G401.6 (cell line): Measurements from ENCODE around the gene PEX11G.
A peak's percentile ranks its signal among the peaks of the same experiment; 100 is the strongest.

Source experiments
- FAIRE-seq: peaks from 2 replicates; lab custom pipeline; 2012; peaks lifted over from hg19 to GRCh38; lab: Jason Lieb, UNC

Gene PEX11G

DNA sequence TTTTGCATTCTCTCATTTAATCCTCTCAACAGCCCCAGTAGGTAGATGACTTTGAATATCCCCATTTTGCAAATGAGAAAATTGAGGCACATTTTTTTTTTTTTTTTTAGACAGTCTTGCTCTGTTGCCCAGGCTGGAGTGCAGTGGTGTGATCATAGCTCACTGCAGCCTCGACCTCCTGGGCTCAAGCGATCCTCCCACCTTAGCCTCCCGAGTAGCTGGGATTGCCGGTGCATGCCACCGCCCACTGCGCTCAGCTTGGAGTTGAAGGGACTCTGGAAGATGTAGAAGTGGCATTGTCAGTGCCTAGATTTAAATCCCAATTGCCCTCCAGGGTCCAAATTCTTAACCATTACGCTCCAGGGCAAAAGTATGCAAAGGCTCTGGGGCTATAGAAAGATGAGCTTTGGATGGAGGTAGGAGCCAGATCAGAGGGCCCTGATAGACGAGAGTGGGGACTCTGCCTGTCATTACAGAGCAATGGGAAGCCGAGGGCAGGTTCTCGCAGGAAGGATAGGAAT, 32.8 kb upstream of the PEX11G start:
- FAIRE-seq: no peak

DNA sequence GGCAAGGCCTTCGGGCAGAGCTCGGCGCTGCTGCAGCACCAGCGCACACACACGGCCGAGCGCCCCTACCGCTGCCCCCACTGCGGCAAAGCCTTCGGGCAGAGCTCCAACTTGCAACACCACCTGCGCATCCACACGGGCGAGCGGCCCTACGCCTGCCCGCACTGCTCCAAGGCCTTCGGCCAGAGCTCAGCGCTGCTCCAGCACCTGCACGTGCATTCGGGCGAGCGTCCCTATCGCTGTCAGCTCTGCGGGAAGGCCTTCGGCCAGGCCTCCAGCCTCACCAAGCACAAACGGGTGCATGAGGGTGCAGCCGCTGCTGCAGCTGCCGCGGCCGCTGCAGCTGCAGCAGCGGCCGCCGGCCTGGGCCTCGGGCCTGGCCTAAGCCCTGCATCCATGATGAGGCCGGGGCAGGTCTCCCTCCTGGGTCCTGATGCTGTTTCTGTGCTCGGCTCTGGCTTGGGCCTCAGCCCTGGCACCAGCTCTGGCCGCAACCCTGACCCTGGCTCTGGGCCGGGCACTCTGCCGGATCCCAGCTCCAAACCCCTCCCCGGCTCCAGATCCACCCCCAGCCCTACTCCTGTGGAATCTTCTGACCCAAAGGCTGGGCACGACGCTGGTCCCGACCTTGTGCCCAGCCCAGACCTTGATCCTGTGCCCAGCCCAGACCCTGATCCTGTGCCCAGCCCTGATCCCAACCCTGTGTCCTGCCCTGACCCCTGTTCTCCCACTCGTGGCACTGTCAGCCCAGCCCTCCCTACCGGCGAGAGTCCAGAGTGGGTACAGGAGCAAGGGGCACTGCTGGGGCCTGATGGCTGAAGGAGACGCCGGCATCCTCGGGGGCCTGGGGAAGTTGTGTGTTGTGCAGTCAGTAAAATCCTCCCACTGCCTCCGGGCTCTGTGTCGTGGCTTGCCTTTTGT, 31.6 kb upstream of the PEX11G start:
- FAIRE-seq: no peak

DNA sequence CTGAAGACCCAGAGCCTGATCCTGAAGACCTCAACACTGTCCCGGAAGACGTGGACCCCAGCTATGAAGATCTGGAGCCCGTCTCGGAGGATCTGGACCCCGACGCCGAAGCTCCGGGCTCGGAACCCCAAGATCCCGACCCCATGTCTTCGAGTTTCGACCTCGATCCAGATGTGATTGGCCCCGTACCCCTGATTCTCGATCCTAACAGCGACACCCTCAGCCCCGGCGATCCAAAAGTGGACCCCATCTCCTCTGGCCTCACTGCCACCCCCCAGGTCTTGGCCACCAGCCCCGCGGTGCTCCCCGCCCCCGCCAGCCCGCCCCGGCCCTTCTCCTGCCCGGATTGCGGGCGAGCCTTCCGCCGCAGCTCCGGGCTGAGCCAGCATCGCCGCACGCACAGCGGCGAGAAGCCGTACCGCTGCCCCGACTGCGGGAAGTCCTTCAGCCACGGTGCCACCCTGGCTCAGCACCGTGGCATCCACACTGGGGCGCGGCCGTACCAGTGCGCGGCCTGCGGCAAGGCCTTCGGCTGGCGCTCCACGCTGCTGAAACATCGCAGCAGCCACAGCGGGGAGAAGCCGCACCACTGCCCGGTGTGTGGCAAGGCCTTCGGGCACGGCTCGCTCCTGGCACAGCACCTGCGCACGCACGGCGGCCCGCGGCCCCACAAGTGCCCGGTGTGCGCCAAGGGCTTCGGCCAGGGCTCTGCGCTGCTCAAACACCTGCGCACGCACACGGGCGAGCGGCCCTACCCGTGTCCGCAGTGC, 30.7 kb upstream of the PEX11G start:
- no peak for FAIRE-seq

DNA sequence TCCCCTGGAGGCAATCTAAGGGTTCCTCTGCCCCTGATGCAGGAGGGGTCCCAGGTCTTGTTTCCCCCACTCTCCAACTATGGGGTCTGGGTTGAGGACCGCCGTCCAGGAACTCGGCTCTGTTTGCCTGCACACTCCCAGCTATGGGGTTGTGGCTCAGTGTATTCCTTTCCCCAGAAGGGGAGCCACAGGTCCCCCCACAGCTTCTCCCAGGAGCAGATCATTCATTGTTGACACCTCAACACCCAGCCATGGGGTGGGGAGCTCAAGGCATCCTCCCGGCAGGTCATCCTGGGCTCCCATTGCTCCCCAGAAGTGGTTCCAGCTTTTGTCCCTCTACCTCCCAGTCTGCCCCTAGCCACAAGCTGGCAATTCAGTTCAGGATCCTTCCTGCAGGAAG, 28.0 kb upstream of the PEX11G start:
- no peak for FAIRE-seq

DNA sequence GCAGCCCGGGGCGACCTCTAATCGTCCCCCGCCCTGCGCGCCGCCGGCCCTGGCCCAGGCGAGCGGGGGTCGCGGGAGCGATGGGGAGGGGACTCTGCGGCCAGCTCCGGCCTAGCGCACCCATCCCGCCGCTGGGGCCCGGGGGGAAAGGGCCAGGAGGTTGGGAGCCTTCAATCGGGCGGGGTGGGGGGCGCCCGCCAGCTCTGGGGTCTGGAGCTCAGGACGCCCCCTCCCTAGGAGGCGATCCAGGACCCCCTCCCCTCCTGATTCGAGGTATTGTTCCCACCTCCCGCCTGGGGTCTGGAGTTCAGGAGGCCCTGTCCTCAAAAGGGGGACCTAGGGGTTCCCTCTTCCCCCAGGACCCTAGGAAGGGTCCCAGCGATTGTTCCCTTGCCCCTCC, 27.5 kb upstream of the PEX11G start:
- no peak for FAIRE-seq

DNA sequence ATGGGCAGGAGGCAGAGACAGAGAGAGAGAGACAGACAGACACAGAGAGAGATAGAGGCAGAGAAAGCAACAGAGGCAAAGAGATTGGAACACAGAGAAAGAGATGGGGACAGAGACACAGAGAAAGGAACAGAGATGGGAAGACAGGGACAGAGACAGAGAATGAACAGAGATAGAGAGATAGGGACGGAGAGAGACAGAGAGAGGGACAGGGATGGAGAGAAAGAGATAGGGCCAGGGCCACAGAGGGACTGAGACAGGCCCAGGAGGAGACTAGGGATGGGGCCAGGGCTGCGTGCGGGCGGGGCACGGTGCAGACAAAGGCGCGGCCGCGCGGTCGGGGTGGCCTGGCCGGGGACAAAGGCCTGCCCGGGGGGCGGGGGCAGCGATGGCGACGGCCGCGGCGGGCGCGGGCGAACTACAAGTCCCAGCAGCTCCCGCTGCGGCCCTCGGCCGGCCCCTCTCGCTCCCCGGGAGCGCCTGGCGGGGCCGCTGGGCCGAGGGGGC, 26.9 kb upstream of the PEX11G start, which contains the start of gene ZNF358:
Gene ZNF358, plus strand, starts transcription at position 459 of the 507 bp plus-strand sequence. CDS start 3,140 bp downstream, outside the sequence.
- no peak for FAIRE-seq

DNA sequence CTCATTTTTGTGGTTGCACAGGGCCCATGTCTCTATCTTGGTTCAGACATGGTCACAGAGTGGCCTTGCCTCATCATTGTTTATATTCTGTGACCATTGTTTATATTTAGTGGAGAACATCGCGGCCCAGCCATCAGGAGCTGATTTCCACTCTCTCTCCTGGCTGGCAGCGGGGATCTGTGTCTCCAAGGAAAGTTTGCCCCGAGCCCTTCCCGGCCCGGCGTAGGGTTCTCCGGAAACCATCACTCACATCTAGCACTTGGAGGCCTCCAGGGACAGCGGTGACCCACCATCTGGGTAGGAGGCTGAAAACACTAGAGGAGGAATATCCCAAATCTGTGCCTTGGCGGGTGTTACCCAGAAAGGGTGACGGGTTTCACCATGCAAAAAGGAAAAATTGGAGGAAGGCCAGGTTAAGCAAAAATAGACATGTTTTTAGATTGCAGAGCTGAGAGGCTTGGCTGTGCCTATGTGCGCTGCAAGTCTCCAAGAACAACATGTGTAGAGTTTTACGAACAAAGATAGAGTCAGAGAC, 26.3 kb upstream of the PEX11G start:
- FAIRE-seq: no peak

DNA sequence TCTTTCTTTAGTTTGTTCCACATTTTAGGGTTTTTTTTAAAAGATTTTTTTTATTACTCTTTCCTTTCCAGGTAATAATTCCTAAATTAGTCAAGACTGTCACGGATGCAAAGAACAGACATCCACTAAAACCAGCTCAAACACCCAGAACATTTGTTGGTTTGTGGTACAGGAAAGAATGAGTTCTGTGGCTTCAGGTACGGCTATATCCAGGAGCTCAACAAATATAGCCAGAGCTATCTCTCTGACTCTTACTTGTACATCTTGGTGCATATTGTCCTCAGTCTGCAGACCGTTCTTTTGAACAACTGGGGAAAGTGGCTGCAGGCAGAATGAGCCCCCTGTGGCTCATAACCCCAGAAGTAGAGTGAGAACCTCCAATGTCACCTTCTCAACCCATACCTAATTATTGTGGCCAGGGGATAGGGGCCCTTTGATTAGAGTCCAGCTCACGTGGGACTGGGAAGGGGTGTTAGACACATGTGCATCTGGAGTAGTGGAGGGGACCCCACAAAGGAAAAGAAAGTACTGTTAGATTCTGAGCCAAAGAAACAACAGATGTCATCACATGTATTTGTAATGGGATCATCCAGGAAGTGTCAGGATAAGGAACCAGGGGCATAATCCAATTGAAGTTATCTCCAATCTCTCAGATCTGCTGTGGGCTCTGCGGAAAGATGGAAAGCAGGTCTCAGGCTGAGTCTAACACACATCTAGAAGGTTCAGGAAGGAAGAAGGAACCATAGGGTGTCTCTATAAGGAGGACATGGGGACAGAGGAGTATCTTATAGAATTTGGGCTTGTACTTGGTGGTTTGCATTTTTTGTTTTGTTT, 25.2 kb upstream of the PEX11G start:
- FAIRE-seq: no peak

DNA sequence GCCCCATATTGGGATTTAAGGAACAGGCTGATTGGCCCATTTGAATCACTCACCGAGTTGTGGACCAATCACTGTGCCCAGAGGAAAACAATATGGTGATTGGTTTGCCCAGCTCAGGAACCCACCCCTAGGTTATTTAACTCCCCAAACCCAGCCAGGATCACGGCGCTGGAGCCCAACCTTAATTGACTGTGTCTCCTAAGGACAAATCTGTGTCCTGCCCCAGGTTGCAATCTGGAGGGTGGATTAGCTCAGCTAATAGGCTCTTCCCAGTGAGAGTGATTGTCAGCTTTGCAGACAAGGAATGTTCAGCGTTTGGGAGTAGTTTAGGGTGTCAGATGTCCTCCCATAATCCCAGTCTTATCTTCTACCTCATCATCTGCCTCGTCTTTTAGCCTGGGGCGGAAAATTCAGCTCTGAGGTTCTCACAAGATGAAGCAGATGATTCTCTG, 23.6 kb upstream of the PEX11G start:
- no peak for FAIRE-seq

DNA sequence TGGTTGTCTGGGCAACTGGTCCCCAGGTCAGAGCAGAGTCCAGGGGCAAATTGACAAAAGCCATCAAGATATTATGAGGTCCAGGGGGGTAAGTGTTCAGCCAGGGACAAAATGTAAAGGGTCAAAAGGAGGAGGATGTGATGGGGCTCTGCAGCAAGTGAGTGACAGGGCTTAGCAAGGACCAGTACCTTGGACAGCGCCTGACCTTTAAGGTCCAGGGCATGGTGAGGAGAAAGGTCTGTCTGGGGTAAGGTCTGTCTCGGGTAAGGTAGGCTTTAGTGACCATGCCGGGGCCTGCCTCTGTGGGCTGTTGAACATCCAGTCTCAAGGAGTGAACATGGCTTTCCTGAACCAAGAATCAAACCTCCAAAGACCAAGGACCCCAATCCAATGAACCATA, 20.8 kb upstream of the PEX11G start:
- FAIRE-seq: no peak

DNA sequence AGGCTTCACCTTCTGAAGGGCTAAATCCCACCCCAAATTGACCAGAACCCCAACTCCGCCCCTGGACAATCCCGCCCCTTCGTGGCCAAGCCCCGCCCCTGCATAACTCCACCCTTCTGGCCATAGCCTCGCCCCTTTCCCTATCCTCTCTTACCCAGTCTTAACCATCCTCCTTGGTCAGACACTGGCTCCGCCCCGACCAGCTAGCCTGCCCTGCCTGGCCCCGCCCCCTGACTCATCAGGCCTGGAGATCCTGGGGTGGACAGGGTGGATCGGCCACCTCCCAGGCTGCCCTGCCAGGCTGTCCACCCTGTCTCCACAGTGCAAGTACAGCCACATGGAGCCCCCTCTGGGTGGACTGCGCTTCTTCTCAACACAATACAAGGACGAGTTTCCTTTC, 19.0 kb upstream of the PEX11G start:
- no peak for FAIRE-seq

DNA sequence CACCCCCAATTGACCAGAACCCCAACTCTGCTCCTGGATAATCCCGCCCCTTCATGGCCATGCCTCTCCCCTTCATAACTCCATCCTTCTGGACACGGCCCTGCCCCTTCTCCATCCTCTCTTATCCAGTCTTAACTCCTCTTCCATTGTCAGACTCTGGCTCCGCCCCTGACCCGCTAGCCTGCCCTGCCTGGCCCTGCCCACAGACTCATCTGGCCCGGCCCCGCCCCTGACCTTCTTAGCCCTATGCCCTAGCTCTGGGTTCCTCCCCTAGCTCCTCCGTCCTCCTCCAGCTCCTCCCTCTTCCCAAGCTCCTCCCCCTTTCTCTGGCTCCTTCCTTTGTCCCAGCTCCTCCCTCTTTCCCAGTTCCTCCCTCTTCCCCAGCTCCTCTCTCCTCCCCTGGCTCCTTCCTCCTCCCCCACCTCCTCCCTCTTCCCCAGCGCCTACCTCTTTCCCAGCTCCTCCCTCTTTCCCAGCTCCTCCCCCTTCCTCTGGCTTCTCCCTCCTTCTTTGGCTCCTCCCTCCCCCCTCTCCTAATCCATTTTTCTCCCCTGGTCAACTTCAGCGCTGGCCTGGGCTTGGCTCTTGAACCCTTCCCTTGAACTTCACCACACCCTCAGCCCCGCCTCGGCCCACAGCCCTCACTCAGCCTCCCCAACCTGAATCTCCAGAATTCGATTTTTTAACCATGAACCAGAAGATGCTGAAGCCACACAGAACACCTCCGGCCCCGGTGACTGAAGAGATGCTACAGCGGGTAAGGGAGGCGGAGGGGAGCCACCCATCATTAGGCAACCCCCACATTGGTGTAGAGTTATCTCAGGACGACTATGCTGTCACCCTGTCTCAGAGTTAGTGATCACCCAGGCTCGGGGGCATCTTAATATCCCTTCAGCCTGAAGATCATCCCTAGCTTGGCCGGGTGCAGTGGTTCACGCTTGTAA, 17.8 kb upstream of the PEX11G start:
- peak; percentile 99 for FAIRE-seq

DNA sequence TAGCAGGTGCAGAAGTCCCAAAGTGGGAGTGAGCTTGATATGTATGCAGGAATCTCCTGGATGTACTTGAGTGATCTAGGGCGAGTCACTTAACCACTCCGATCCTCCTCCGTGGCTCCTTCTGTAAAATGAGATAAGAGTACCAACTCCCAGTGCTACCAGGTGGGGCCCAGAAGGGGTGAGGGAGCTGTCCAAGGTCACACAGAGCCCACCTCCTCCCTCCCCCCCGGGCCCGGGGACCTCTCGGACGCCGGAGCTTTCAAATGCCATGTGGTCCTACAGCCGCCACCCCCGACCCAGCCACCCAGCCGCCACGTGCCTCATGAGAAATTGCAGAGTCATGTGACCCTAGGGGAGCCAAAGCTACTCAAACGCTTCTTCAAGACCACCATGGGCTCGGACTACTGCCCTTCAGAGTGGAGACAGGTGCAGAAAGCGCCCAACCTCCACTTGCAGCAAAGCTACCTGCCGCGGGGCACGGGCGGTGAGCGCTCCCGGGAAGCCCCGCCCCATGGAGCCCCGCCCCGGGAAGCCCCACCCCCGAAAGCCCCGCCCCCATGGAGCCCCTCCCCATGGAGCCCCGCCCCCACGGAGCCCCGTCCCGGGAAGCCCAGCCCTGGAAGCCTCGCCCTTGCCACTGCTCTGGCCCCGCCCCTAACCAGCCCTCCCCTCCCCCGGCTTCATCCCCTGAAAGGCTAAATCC, 17.0 kb upstream of the PEX11G start:
- FAIRE-seq: no peak

DNA sequence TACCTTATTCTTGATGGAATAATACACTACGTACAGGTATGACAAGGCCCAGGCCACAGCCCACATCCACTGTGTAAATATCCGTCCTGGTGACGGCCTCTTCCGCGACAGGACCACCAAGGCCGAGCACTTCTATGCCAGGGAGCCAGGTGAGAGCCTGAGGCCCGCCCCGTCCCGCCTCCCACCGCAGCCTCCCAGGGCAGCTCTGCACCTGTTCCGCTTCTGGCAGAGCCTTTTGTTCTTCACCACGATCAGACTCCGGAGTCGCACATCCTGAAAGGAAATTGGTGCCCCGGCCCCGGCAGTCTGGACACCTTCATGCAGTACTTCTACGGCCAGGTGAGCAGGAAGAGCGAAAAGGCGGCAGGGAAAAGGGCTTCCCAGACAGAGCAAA, 16.4 kb upstream of the PEX11G start:
- no peak for FAIRE-seq

DNA sequence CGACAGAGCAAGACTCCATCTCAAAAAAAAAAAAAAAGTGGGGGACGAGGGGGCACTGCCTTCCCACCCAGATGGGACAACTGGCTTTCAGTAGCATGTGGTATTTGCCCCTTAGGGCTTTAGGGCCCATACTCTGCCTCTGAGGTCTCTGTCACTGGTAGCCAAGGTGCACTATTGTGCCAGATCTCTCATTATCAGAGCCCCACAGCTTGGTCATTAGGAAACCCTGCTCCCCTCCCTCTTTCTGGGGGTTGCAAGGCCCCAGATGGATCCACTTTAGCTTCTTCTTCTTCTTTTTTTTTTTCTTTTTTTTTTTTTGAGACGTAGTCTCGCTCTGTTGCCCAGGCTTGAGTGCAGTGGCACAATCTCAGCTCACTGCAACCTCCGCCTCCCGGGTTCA, 15.8 kb upstream of the PEX11G start:
- FAIRE-seq: no peak

DNA sequence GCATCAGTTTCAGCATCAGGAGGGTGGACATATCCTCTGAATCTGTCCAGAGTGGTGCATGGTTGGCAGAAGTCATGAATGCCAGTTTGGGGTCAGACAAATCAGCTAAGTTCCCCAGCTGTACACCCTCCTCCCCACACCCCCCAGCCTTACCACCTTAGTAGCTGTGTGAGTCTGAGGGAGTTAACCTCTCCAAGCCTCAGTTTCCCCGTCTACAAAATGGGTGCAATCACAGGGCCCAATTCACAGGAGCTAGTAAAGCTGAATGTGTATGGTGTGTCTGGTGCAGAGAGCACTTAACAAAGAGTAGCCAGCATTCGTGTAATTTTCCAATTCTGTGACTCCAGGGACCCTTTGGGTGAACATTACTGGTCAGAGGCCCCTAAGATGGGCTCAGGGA, 13.7 kb upstream of the PEX11G start:
- FAIRE-seq: no peak

DNA sequence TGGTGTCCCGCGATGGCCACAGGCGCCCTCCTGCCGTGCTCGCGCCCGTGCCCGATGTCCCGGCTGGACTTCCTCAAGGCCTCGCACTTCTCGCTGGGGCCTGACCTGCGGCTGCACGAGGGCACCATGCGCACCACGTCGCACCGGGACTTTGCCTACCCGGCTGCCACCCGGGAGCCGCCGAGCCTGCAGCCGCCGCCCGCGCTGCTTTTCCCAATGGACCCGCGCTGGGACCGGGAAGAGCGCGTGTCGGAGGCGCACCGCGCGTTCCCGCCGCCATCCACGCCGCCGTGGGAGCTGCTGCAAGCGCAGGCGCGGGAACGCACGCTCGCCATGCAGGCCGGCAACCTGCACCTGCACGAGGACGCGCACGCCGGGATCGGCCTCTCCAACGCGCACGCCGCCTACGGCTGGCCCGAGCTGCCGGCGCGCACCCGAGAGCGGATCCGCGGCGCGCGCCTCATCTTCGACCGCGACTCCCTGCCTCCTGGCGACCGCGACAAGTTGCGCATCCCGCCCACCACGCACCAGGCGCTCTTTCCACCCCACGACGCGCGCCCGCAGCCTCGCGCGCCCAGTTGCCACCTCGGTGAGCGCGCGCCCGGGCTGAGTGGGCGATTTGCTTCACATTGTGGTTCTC, 12.1 kb upstream of the PEX11G start:
- no peak for FAIRE-seq

DNA sequence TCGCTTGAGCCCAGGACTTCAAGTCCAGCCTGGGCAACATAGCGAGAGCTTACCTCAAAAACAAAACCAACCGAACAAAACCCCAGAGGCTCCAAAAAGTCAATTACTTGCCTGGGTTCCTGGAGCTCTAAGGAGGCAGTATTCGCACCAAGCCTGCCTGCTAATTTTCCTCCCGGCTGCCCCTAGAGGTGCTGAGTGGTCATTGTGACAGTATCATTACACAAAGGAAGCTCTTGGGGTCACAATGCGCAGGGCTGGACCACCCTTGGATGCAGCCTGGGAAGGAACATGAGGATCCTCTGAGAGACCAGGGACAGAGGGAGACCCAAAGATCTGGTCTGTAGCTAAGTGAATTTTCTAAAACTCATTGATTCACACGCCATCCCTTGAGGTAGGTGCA, 8.5 kb upstream of the PEX11G start:
- no peak for FAIRE-seq

DNA sequence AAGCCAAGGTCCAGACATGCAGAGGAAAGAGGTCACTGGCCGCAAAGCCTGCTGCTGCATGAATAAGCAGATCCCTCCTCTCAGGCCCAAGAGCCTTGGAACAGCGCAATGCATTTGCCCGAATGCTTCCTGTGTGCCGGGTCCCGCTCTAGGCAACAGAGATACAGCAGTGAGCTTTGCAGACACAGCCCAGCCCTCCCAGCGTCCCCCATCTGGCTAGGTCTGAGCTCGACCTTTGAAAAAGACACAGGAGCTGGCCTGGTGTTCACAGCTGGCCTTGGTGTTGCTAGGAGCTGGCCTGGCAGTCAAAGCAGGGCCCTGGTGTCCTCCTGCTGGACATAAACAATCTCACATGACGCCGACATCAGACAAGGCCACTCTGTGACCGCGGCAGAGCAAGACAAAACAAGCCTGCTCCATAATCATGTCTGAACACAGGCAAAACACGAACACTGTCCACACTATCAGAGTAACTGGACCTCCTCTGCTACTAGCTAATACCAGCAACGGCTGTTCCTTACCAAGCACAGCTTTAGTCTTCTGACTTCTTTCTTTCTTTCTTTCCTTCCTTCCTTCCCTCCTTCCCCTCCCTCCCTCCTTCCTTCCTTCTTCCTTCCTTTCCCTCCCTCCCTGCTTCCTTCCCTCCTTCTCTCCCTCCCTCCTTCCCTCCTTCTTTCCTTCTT, 5.7 kb upstream of the PEX11G start:
- no peak for FAIRE-seq
